Renal cortical epithelial cell (primary cell): Measurements from ENCODE around the gene HABP2. TPM values are rescaled to one million over a fixed set of nuclear protein-coding genes. Genes with fewer than 3 reads are reported as not detected.
A peak's percentile ranks its signal among the peaks of the same experiment; 100 is the strongest.

Source experiments
- DNase-seq: peaks from one replicate; pipeline ENCODE4 v3.0.0-alpha.2; 2011; ENCODE audit warnings: low read depth
- total RNA-seq: library from RNA; depleted of rRNA; stranded (reverse); fragments of >200 nt; gene quantifications from 2 replicates; pipeline ENCODE4 v1.2.3, GENCODE V29; 2014

HABP2 gene
- 0.17 and 28.8 TPM in 2 replicates for total RNA-seq

DNA sequence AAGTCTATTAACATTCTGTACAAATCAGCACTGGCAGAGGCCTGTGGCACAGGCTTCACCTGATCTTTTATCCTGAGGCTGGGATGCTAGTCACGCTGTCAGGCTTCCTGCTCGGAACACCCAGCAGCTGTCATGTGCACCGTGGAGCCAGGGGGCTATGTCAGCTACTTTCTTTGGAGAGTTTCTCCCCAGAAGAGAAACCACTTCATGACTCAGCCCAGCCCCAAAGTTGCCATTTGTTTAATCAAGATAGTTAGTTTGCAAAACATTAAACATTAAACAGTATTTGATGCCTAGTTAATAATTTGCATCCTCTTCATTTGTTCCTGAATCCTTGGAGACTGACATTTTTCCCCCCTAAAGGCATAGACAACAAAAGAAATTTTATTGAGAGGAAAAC is at the start of gene HABP2:
Gene HABP2 (plus strand): TSS at position 353 of the 400 bp plus-strand sequence. CDS start 69 bp downstream, outside the sequence.
- DNase-seq: peak; percentile 96

DNA sequence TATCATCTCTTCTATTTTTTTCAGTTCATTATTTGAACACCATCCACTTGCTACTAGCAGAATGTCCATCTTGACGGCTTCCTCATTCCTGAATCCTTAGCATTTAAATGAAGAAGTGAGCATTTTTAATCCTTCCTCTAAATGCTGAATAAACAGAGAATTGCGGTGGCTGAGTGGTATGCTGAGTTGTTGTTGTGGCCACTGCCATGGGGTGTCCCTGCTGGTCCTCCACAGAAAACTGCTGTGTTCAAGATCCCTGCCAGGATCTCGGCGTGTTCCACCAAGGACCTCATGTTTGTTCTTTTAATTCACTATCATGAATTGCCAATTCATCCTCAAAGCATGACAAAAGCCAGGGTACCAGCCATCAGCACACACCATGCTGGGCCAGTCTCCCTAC is 48.9 kb upstream of the HABP2 start:
- no peak for DNase-seq

DNA sequence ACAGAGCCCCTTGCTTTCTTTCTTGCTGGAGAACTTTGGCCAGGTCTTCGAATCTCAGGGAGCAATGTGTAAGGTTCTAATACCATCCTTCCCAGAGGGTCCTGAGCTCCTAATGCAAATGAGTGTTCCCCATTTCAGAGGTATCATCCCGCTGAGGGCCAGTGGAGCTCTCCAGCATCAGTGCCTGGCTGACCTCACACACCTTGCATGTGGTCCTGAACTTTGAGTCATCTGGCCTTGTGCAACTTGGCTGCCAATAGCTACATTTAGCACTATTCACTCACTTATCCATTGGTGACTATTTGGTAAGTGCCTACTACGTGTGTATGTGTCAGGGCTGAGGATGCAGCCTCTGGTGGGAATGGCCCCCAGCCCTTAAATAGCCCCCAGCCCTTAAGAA is 48.4 kb upstream of the HABP2 start:
- no peak for DNase-seq

DNA sequence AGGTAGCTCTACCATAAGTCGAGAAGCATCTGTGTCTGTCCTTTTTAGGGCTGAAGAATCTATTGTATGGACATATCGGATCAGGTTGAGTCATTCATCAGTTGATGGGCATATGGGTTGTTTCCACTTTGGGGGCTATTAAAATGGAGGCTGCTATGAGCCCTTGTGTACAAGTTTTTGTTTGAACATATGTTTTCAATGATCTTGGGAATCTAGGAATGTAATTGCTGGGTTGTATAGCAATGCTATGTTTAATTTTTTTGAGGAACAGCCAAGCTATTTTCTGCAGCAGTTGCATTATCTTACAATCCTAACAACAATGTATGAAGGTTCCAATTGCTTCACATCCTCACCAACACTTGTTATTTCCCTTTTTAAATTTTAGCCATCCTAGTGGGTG is 46.4 kb upstream of the HABP2 start:
- no peak for DNase-seq

DNA sequence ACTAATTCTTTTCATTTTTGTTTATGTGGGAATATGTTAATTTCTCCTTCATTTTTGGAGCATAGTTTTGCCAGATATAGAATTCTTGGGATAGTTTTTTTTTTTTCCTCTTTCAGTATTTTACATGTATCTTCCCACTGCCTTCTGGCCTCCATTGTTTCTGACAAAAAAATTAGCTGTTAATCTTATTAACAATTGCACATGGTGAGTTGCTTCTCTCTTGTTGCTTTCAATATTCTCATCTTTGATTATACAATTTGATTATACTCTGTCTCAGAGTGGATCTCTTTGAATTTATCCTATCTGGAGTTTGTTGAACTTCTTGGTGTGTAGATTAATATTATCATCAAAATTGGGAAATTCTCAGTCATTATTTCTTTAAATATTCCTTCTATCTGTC is 41.4 kb upstream of the HABP2 start:
- no peak for DNase-seq

DNA sequence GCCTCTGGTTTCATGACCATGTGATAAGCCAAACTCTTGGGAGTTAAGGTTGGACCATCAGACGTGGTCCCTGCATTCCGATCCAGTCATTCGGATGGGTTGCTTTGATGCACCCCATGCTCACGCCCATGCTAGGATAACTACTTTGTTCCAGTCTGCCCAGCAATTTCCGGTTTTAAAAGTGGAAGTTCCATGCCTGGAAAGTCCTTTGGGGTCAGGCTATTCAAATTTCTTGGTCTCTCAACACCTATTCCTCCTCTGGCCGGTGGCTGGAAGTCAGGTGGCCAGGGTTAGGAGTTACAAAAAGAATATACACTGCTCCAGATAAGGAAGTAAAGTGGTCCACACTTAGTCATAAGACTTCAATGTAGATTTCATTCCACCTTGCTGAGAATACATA is 37.7 kb upstream of the HABP2 start:
- no peak for DNase-seq

DNA sequence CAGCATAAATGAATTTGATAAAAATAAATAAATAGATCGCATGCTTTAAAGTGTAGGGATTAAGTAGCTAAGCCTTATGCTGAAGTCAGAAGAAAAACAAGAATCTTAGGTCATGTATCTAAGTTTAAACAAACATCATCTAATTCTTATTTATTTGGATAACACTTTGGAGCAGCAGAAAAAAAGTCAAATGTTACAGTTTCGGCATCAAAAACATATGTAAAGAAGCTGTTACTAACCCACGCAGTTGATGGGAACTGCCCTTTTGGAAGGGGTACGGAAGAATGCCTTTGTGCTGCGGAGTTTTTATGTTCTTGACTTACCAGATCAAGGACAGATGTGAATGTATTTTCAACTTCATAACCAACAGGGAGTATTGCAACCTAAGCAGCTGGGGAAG is 37.3 kb upstream of the HABP2 start:
- no peak for DNase-seq

DNA sequence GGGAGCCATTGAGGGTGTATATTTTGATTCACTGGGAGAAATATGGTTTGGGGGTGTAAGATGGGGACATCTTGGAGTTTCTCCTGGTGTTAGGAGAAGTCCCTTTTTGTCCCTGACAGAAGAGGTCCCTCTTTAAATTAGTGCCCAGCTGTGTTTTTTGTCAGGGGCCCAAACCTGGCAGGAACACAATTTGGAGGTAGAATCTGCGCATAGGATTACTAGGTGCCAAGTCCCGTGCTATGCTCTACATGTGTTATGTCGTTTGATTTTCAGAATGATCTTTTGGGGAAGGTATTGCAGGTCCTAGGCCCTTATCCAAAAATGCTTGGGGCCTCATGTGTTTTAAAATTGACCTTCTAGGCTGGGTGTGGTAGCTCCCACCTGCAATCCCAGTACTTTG is 36.8 kb upstream of the HABP2 start:
- DNase-seq: no peak

DNA sequence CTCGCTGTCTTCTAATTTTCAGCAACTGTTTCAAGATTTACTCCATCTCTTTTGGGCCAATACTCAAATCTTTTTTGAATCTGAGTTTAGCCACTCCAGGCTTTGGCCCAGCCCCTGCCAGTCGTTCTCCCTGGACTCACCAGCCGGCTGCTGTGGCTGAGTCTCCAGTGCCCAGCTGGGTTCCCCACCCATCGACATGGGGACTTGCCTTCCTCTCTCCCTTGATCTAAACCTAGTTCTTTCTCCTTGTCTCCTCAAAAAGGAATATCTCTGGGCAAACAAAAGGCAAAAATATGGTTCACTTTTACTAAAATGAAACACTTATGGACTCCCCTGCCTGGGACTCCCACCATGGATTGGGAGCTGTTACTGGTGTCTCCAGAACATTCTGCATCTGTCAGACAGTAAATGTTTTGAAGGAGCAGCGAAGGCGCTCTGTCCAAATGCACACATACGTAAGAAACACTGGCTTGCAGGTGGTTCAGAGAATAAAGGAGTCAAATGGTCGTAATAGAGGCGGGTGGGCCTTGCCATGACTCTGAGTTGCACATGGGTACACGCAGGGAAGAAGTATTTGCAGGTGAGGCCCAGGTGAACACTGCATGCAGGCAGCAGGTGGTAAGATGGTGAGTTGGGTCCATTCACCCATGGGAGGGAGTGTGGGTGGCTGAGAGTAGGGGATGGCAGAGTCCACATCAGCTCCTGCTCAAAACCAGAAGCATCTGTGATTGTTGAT is 35.5 kb upstream of the HABP2 start:
- DNase-seq: no peak

DNA sequence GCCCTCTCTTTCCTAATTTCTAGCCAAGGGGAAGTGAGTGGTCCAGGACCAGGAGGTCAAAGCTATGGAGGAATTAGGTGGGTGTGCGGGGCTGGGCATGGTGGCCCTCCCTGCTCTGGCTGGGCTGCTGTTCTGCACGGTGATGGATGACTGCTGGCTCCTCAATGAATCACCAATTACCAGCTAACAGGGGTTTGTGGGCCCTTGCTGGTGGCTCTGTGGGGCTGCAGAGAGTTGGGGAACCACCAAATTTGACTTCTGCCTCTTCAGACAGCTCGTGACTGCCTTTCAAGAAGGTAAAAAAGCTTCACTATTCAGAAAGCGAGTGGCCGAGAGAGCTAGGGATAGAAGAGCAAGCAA is 35.0 kb upstream of the HABP2 start:
- DNase-seq: no peak

DNA sequence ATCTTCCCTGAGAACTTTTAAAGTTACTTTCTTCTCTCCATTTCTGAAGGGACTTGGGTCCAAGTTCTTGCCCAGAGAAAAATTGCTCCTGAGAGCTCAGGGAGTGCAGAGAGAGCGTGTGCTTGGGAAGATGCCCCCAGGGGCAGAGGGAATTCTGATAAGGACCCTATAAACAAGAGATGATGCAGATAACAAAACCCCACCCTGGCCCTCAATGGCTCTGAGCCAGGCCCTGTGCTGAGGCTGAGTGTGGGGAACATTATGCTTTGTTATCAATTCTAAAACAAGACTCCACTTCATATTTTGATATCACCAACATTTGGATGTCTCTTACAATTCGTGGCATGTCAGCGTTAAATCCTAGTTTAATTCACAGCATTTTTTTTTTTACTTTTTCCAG is 34.4 kb upstream of the HABP2 start:
- DNase-seq: no peak

DNA sequence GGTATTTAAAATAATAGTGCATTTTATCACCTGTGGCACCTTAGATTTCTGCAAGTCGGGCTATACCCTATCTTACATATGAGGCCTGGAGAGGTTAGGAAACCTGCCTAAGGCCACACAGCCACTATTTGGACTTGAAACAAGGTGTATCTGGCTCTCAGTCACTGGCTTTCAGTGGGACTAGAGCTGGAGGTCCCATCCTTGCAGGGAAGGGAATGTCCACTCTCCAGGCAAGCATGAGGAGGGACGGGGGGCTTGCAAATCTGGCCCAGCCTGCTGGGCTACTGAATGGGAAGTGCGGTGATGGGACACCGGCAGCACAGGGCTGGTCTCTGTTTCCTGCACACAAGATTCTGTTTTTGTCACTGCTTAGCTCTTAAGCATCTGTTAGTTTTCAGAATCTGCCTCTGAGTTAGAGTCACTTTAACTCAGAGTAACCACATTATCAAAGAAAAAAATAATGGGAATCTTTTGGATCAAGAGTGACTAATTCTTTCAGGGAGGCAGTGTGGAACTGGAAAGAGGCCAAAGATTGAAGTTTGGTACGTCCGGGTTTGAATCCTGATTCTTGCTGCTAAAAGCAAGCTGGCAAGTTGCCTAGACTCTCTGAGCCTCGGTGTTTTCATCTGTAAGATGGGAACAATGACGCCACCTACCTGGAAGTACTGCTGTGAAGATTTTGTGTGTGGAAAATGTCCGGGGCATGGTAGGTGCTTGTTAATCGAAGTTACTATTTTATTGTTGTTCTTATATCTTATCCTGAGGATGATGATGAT is 33.8 kb upstream of the HABP2 start:
- no peak for DNase-seq

DNA sequence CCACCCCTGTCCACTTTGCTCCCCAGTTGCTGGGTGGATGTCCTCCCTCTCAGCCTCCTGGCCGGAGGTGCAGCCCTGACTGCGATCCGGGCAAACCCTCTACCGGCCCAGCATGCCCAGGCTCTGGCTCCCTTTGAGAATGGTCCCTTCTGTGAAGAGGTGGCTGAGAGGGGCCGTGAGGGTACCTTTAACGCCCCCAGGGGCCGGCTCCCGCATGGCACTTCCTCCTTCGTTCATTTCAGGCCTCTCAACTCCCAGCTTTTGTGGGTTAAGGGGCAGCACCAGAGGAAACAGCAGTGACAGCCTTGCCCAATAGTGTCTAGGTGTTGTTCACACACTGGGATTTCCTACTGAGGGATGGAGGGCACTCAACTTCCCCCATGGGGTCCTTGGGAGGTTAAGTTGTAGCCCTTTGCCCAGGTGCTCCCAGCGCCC is 33.2 kb upstream of the HABP2 start:
- DNase-seq: no peak

DNA sequence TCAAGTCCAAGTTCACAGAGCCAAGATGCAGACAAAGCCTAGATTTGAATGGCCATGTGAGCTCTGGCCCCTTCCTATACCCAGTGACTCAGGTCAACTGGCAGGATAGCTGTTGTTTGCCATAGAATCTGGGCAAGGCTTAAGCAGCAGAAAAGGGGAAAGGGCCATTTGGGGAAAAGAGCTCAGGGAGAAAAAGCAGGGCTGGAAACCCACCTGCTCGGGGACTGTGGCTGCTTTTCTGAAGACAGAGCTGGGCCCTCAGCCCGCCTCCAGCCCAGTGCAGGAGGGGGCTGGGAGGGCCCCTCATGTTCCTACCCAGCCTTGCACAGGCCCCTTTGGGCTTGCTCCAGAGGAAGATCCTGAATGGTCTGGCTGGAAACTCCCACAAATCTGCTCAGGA is 32.6 kb upstream of the HABP2 start:
- DNase-seq: no peak

DNA sequence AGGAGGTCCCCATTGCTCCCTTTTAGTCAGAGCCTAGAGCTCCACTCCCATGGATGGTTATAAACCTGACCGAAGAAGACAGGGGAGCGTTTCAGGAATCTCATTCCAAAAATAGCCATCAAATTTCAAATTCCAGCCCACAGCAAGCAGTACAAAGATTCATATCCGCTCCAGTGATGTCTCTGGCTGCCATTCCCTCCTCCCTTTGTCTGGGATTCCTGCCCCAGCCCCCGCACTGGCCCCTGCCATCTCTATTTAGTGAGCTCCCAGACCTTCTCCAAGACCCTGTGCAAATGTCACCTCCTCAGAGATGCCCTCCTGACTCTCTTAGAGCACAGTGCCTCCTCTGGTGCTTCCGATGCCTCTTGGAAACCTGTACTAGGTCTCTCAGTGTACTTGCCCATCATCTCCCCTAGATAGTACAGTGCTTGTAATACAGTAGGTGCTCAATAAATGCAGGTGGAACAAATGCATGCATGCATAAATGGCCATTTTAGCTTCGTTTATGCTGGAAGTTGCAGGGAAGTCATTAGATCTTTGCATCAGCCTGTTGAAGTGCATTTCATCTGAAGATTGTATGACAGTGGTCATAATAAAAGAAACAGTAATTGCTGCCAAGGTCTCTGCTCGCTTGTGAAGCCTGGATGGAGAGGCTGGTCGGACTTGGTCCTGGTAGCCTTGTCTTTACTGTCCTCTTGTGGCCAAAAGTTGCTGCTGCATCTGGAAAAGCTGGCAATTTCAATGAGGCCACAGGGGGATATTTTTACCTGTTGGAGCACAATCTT is 32.0 kb upstream of the HABP2 start:
- peak; percentile 68 for DNase-seq

DNA sequence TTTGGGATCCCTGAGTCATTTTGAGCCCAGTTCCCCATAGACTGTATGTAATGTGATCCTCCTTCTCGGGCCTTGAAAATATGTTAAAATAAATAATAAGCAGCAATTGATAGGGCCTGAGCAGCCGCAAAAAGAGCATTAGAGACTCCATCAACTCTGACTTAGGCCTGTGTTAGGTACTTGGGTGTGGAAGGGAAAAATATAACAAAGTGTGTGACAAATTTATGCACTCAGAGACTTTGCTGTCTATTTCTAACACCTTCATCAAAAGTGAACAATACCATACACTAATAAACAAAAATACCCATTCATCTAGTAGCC is 31.4 kb upstream of the HABP2 start:
- no peak for DNase-seq

DNA sequence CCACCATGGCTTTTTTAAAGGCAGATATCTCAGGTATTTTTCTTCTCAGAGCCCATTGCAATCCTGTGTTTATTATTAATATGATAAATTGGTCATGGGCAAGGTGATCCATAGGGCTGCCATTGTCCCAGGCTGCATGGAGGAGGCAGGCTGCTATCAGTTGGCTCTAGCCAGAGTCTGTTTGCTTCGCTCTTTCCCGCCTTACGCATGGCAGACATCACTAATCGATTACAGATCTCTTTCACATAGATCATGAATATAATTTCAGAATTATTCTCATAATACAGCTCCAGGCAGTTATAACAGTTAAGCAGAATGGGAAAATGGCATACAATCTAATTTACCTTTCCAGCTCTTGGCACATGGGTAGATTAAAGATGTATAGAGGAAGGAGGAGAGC is 30.4 kb upstream of the HABP2 start:
- no peak for DNase-seq

DNA sequence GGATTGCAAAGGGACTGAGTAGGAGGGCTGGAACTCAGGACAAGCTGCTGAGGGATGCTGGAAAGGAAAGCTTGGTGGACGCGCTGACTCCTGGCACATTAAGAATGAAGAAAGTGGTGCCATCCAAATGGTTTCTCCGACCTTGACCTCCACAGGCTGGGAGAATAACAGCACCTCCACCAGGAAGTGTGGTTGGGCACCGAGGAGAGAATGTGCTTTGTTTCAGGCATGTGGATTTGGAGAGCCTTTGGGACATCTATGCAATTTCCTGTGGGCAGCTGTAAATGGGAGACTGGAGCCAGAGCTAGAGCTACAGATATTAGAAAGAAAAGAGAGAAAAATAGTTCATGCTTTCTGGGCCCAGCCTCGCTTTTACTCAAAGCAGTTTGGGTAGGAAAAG is 29.8 kb upstream of the HABP2 start:
- no peak for DNase-seq

DNA sequence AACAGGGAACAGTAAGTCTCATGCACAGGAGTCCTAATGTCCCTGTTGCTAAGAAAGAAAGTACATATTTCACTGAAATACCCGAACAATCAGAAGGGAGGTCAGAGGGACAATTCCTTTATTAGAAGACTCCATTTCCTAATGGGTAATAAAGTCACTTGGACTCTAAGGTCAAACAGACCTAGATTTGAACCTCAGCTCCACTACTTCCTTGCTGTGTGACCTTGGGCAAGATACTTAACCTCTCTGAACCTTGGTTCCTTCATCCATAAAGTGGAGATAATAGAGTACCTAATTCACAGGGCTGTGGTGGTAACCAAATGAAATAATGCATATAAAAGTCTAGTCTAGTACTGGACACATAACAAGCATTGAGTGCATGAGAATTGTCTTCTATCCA is 29.2 kb upstream of the HABP2 start:
- no peak for DNase-seq

DNA sequence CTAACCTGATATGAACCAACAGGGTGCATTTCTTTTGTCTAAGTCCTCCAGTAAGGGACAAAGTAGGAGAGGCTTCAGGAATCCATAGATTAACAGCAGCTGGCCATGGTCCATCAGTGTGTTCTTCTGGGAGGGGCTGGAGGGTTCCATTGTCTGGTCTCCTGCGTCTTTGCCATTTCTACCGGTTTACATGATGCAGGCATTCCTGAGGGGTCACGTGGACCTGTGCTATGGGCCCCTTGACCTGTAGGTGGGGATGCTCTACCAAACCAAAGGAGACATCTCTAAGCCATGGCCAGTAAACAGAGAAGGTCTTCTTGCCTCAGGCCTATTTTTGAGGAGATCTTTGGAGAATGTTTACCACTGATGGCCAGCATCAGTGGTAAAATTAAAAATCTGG is 28.7 kb upstream of the HABP2 start:
- peak; percentile 15 for DNase-seq

DNA sequence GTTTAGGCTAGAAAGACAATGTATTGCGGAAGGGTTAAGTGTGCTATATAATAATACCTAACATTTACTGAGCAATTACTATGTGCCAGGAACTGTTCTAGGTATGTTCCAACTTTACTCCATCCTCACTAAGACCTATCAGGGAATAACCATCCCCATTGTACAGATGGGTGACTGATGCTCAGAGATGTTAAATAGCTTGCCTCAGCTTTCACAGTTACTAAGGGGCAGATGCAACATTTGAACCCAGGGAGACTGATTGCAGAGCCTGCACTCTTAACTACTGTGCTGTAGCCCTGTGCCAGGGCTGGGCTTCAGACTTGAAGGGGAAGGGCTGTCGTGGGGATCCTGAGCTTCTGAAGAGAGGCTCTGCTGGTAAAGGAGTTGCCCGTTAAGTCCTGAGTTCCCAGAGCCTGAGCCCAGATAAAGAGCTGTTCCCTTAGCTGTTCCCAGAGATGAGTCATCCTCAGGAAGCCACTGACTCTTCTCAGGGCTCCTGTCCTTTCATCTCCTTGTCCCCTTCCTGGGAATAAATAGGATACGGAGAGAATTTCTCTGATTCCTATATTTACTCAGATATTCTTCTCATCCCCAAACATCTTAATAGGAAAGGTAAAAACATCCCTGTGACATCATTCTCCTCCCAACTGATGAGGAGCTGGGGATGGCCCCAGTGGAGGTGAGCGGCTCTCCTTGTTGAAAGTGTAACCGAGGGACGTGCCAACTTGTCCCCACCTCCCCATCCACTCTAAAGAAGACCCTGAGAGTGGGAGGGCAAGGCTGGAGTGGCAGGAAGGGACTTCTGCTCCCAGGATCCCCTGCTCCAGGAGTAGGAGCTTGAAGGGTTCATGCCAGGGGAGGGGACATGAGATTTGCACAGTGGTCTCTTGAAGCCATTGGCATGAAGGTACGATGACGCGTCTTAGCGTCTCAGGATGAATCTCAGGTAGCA is 28.0 kb upstream of the HABP2 start:
- DNase-seq: peak; percentile 21

DNA sequence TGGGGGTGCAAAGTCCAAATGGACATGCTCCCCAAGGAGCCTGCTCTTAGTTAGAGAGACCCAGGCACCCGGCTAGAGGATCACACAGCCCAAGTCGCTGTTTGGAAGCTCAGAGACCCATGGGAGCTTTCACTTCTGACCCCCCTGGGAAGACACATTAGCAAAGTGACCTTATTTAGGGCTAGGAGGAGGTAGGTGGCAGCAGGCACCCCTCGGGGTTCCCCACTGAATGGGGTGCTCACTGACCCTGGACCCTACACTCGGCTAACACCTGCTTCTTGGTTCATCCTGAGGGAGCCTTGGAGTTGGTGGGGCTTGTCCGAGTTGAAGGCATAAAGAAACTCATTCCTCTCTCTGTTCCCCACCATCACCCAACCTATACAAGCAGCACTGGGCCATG is 27.1 kb upstream of the HABP2 start:
- DNase-seq: no peak
